DND-41 (cell line): ENCODE measurements around the gene C1R.

ENCODE experiments used
- CTCF ChIP-seq: IDR thresholded peaks from 2 replicates; pipeline ENCODE4 v1.5.1; 2012; ENCODE audit warnings: borderline replicate concordance, low read length, moderate library complexity, mild to moderate bottlenecking; ENCODE audit not compliant: poor library complexity, severe bottlenecking; ENCODE audit errors: extremely low read depth
- EZH2 ChIP-seq: IDR thresholded peaks from 3 replicates; pipeline ENCODE4 v1.6.1; 2012; ENCODE audit warnings: borderline replicate concordance, low read depth, mild to moderate bottlenecking, moderate library complexity, low read length, inconsistent platforms; ENCODE audit not compliant: severe bottlenecking

GRCh38 chr12:7072554-7072953 lies 19.7 kb downstream of the C1R start:
- no peak for TF ChIP-seq EZH2
- no peak for TF ChIP-seq CTCF
